Caco-2 (cell line): ENCODE results near the gene PTPN14. TPM values are rescaled to one million over a fixed set of nuclear protein-coding genes. Genes with fewer than 3 reads are reported as not detected.
A peak's percentile ranks its signal among the peaks of the same experiment; 100 is the strongest.

Experiments
- BruUV-seq: library from RNA; stranded (reverse); fragments of 400-500 nt; replicated peaks from 2 replicates; lab custom pipeline; 2021; lab: Mats Ljungman, UMichigan
- CTCF ChIA-PET: fragments of 300-600 bp; sonication (Branson Sonifier 250); formaldehyde crosslinking; loops from one replicate; lab custom pipeline; 2022; ENCODE audit warnings: antibody characterized with exemption; lab: Charles Lee
- POLR2A ChIA-PET: fragments of 300-600 bp; sonication (Branson Sonifier 250); formaldehyde crosslinking; loops from one replicate; lab custom pipeline; 2022; ENCODE audit warnings: antibody characterized with exemption; lab: Charles Lee
- DNase-seq, 2 experiments: peaks; one replicate each; pipeline versions ENCODE4 v3.0.0 to v3.0.0-alpha.2; 2020 to 2022
- H3K27me3 ChIP-seq: replicated peaks from 2 replicates; pipeline ENCODE4 v1.6.0; 2011; ENCODE audit warnings: low read length; ENCODE audit not compliant: control insufficient read depth, insufficient read depth
- H3K36me3 ChIP-seq: 2 replicates; pipeline ENCODE4 v1.5.1; 2011; ENCODE audit warnings: low read length; ENCODE audit not compliant: control insufficient read depth, insufficient read depth
- H3K4me1 ChIP-seq: fragments of 250-450 bp; sonication (Bioruptor Pico); 2 replicates; pipeline ENCODE4 v1.5.1; 2020; ENCODE audit warnings: mild to moderate bottlenecking
- H3K4me3 ChIP-seq: 2 replicates; pipeline ENCODE4 v1.5.1; 2011; ENCODE audit warnings: low read depth, mild to moderate bottlenecking, control low read depth, low read length
- H3K9me3 ChIP-seq: fragments of 250-450 bp; sonication (Bioruptor Pico); 2 replicates; pipeline ENCODE4 v1.5.1; 2020; ENCODE audit warnings: mild to moderate bottlenecking, moderate library complexity
- H3K27ac Mint-ChIP-seq: one replicate; pipeline ENCODE4 v1.8.0; 2022; ENCODE audit warnings: mixed read lengths; ENCODE audit not compliant: unreplicated experiment
- H3K27me3 Mint-ChIP-seq: one replicate; pipeline ENCODE4 v1.8.0; 2022; ENCODE audit warnings: mixed read lengths; ENCODE audit not compliant: insufficient read depth, unreplicated experiment
- H3K36me3 Mint-ChIP-seq: one replicate; pipeline ENCODE4 v1.8.0; 2022; ENCODE audit warnings: mild to moderate bottlenecking, mixed read lengths; ENCODE audit not compliant: insufficient read depth, unreplicated experiment
- H3K4me1 Mint-ChIP-seq: one replicate; pipeline ENCODE4 v1.8.0; 2022; ENCODE audit warnings: low read depth, mixed read lengths; ENCODE audit not compliant: unreplicated experiment
- H3K4me3 Mint-ChIP-seq: one replicate; pipeline ENCODE4 v1.8.0; 2022; ENCODE audit warnings: mild to moderate bottlenecking, moderate library complexity, mixed read lengths; ENCODE audit not compliant: unreplicated experiment
- H3K9me3 Mint-ChIP-seq: one replicate; pipeline ENCODE4 v1.8.0; 2022; ENCODE audit warnings: mixed read lengths; ENCODE audit not compliant: unreplicated experiment
- CTCF ChIP-seq, 2 experiments: fragments of 200-600 bp in 1 of 2; IDR thresholded peaks; 1 replicate in 1 of 2; 2 replicates in 1 of 2; pipeline versions ENCODE4 v1.5.1 to v1.8.0; 2011 to 2022; ENCODE audit warnings: antibody characterized with exemption in 1 of 2, control low read depth in 1 of 2, inconsistent platforms in 1 of 2, low read depth in 1 of 2, low read length in 1 of 2, mild to moderate bottlenecking in 1 of 2, moderate library complexity in 1 of 2; ENCODE audit not compliant: insufficient read depth in 1 of 2, severe bottlenecking in 1 of 2, unreplicated experiment in 1 of 2
- intact Hi-C: fragments of 100-400 bp; cut with micrococcal nuclease; formaldehyde crosslinking; loops from one replicate; pipeline ENCODE4 v1.10.0; 2022; ENCODE audit not compliant: unreplicated experiment
- total RNA-seq: library from RNA; stranded (reverse); gene quantifications from 2 replicates; pipeline ENCODE4 v1.2.3, GENCODE V29; 2022

The PTPN14 gene
- total RNA-seq, 1 experiment from 2014 or later = 103 TPM

- peaks cover 65% of the 10 kb centered on the region for H3K4me1 ChIP-seq
- no peak for TF ChIP-seq CTCF (IDR thresholded peaks at IDR 0.05; ENCODE audit: insufficient read depth in 1 of 2, low read depth in 1 of 2, low read length in 1 of 2, severe bottlenecking in 1 of 2, unreplicated experiment in 1 of 2)
- CTCF ChIA-PET = interaction anchor here (0.7 kb wide), 1 partner anchor 35 kb away, joined by 3 read pairs; no protein-coding TSS in a partner anchor
- 0 out of 2 replicates have a peak overlapping the region, but pooled peaks have one; percentile 1 for H3K4me3 ChIP-seq
- H3K36me3 ChIP-seq = no peaks in the 10 kb centered on the region
- H3K9me3 ChIP-seq = no peaks in the 10 kb centered on the region
- POLR2A ChIA-PET = interaction anchor here (1.0 to 2.2 kb wide), 3 partner anchors 12 to 87 kb away, joined by 3 to 18 read pairs (median 4); partner anchors contain the start of genes CENPF and PTPN14
- TSS peak; percentile 55 for BruUV-seq
- intact Hi-C loops = loop anchor here (1.0 to 2.0 kb wide), 5 partner anchors 8 to 234 kb away; partner anchors contain the start of genes PTPN14 and SMYD2
- H3K9me3 Mint-ChIP-seq = peaks cover 11% of the 10 kb centered on the region
- H3K4me3 Mint-ChIP-seq = peak overlapping the region; percentile 75
- H3K27ac Mint-ChIP-seq = peak overlapping the region; percentile 91
- no peak for DNase-seq
- H3K4me1 Mint-ChIP-seq = peaks cover 55% of the 10 kb centered on the region
- peaks cover 65% of the 10 kb centered on the region for H3K36me3 Mint-ChIP-seq
- H3K27me3 Mint-ChIP-seq = no peaks in the 10 kb centered on the region
- H3K27me3 ChIP-seq = no peaks in the 10 kb centered on the region
Measured at GRCh38 chr1:214515544-214516433, 35.6 kb downstream of the PTPN14 start.

GRCh38 chr1:214514819-214515383 lies 36.5 kb downstream of the PTPN14 start:
- Histone ChIP-seq H3K4me3 (no peak overlapping the region), H3K36me3 (no peaks in the 10 kb centered on the region), H3K9me3 (peaks cover 6% of the 10 kb centered on the region; the same call in 1 of the 2 replicates), H3K4me1 (peaks cover 57% of the 10 kb centered on the region), H3K27me3 (no peaks in the 10 kb centered on the region)
- Mint-ChIP-seq H3K4me3 (peak overlapping the region; percentile 22), H3K27ac (peak overlapping the region; percentile 61), H3K4me1 (peaks cover 48% of the 10 kb centered on the region), H3K27me3 (no peaks in the 10 kb centered on the region), H3K9me3 (peaks cover 20% of the 10 kb centered on the region), H3K36me3 (peaks cover 68% of the 10 kb centered on the region)
- ChIA-PET CTCF (no interaction called here), POLR2A (no interaction called here)
- no peak for DNase-seq
- no TSS peak for BruUV-seq
- no peak for TF ChIP-seq CTCF (IDR thresholded peaks at IDR 0.05; ENCODE audit: insufficient read depth in 1 of 2, low read depth in 1 of 2, low read length in 1 of 2, severe bottlenecking in 1 of 2, unreplicated experiment in 1 of 2)
- intact Hi-C loops = no loop called here

GRCh38 chr1:214514032-214514818 lies 37.2 kb downstream of the PTPN14 start:
- Mint-ChIP-seq H3K36me3 (peaks cover 75% of the 10 kb centered on the region), H3K9me3 (peaks cover 24% of the 10 kb centered on the region), H3K4me3 (peak overlapping the region; percentile 22), H3K27me3 (no peaks in the 10 kb centered on the region), H3K4me1 (peaks cover 48% of the 10 kb centered on the region), H3K27ac (peak overlapping the region; percentile 61)
- CTCF ChIA-PET = no interaction called here
- no peak for DNase-seq
- Histone ChIP-seq H3K36me3 (no peaks in the 10 kb centered on the region), H3K27me3 (no peaks in the 10 kb centered on the region), H3K4me1 (peaks cover 55% of the 10 kb centered on the region), H3K9me3 (peaks cover 6% of the 10 kb centered on the region; the same call in 1 of the 2 replicates), H3K4me3 (no peak overlapping the region)
- no peak for TF ChIP-seq CTCF (IDR thresholded peaks at IDR 0.05; ENCODE audit: insufficient read depth in 1 of 2, low read depth in 1 of 2, low read length in 1 of 2, severe bottlenecking in 1 of 2, unreplicated experiment in 1 of 2)
- intact Hi-C loops = no loop called here
- no TSS peak for BruUV-seq
- POLR2A ChIA-PET = no interaction called here
